Stimulated activated CD8-positive, alpha-beta memory T cell treated with anti-CD3 and anti-CD28 coated beads, Interleukin-2, amount 100 ng/mL, for 1 hour (primary cell): ENCODE results near the gene FDCSP.
"Not testable (repeated sequence)": the region's sequence is repeated elsewhere in the genome, so short reads cannot be mapped to it uniquely, and the experiment has no call there.

Experiments
- DNase-seq, 2 donors: peaks; one replicate each; pipeline ENCODE4 v3.0.0-alpha.2; 2020; ENCODE audit warnings: low read depth in 2 of 2

FDCSP gene

DNA sequence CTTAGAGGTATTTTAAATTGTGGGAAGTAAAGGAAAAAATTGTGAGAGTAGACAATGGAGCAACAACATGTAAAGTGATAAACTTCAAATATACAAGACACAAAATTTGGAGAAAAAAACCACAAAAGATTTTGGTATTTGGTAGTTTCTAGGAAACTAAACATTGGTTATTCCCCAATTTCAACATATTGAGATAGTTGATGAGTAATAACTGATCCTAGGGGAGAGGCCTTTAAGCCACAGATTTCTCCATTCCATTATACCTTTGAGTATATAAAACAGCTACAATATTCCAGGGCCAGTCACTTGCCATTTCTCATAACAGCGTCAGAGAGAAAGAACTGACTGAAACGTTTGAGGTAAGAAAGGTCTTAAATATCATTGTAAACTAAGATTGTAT is at the start of gene FDCSP:
Gene FDCSP (plus strand): TSS at position 301 of the 400 bp plus-strand sequence. CDS start 5,071 bp downstream, outside the sequence.
- no peak for DNase-seq

DNA sequence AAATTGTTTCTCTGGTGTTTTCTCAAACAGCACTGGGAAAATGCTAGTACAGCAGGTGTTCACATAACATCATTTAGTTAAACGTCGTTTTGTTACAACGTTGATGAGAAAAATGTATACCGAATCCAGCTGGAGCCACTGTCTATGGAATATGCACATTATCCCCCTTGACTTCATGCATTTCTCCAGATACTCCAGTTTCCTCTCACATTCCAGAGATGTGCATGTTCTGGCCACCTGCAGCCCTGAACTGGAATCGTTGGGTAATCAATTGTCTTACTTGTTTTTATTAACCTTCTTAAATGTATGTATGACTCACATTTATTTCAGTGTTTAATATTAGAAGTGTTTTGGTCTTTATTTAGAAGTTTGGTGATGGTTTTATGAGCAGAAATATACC is 48.8 kb upstream of the FDCSP start:
- no peak for DNase-seq

DNA sequence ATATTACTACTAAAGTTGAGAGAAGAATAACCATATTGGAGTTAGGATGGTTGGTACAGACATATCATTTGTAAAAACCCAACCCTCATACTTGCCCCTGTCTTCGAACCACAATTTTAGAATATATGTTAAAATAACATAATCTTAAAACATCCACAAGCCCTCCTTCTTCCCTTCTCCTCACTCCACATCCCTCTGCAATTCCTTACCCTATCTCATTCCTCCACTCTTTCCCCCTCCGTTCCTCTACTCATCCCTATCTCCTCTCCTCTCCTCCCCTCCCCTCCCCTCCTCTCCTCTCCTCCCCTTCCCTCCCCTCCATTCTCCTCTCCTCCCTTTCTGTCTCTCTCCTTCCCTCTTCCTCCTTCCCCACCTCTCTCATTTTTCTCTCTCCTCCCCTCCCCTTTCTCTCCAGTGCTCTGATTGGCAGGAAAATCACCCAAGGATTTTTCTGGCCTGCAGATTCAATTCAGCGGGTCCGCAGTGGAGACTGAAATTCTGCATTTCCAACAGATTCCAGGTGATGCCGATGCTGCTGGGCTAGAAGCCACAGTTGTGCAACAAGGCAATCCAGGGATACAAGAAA is 47.8 kb upstream of the FDCSP start:
- DNase-seq: no peak

DNA sequence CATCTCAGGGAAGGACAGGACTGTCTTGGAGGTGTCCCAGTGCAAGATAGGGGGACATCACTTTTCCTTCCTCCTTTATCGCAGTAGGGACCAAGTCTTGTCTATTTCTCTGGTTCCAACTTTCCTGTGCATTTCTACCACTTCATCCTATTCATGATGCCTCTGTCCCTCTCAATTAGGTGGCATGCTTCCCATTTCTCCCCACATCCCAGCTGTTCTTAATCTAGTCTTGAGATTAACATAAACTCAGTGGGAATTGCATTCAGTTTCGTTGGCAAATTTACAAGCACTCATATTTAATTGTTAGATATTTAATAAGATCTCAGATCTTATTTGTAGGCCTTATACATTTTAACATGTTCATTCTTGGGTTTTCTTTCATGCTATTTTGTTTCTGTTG is 46.1 kb upstream of the FDCSP start:
- DNase-seq: no peak

DNA sequence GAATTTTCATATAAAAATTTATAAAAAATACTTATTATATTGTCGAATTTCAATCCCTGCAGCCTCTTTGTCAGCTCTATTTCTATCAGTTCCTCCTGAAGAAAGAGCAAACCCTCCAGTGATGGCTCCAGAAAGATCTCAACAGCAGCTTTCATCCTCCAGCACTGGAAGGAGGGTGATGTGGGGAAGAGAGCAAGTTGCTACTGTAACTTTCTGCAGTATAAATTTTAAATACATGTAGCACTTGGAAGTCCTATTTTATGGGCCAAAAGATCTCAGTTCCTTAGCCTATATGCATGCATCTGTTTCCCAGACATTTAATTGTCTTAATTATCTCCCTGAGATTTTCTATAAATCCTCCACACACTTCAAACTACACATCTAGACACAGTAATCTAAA is 44.1 kb upstream of the FDCSP start:
- no peak for DNase-seq

DNA sequence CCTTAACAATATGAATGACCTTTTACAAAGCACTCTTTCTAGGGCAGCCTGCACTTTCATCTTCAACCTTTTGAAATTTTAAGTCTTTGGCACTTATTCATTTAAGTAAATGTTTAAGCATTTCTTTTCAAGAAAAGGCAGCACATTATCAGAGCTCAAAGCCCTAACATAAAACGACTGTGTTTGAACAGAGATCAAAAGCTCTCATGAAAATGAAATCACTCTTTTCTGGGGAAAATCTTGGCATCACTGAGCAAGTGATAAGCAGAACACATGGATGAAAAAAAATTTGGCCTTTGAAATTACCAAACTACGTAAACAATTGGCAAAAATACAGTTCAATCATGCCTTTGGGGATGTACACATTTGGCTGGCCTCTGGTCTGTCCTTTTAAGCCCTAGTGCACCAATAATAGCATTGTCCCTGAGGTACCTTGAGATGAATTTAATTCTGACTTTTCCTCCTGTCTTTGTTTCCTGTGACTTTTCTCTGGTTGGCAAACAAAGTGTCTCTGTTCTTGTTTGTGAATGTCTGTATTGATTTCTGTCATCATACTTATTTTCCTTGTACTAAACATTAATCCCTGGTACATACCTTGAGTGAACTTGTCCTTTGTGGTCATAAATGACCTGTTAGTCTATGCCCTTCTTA is 43.3 kb upstream of the FDCSP start:
- no peak for DNase-seq

DNA sequence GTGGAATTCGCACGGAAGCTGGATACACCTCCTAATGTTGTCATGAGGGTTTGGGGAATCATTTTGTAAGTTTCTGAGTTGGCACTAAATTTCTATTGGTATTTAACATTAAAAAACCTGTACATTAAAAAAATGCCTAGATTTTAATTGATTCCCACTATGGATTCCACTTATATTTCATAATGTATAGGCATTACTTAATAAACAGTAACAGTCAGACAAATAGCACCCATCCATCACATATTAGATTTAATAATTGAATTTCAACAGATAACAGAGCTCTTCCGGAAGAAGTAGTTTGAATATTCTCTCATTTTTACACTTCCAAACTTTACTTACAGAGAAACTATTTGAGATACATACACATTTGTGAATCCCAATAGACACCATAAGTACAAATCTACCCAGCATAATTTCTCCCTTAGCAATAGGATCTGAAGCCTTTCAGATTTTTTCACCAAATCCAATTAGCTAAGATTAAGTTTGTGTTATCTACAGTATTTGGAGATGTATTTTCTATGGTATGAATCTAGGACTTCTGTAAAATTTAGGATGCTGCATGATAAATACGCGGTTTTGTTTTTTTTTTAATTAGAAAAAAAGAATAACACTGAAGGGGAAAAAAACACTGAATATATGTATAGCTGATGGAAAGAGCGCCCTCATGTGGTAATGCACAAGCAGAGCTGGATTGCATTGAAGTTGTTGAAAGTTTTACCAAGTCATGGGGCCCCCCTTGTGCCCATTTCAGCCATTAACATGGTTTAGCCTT is 42.6 kb upstream of the FDCSP start:
- DNase-seq: no peak

DNA sequence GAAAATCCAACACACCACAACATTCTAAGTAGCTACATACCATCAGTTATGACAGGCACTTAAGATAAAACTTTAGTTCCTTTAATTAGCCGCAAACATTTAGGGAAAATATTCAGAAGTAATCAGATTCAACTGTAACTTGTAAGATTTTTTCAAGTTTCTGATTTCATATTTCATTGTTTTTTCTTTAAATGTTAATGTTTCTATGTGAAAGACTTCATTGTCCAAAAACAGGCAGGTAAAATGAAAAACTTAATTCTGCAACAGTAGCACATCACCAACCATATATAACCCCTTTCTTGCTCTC is 42.0 kb upstream of the FDCSP start:
- no peak for DNase-seq

DNA sequence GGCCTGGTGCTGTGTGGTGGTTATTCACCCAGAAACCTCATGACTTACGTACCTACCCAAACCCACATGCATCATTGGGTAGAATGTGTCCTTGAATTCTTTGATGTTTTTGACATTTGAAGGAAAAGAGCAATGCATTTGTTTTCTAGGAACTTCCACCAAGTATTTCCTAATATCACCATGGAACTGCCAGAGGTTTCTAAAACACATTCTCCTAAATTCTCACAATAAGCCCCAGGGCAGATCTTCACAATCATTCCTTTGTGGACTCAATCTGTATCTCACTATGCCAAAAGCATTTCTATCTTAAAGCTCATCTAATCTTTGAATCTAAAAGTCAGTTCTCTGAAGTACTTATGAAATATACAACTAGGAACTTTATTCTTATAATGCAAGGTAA is 38.7 kb upstream of the FDCSP start:
- DNase-seq: no peak

DNA sequence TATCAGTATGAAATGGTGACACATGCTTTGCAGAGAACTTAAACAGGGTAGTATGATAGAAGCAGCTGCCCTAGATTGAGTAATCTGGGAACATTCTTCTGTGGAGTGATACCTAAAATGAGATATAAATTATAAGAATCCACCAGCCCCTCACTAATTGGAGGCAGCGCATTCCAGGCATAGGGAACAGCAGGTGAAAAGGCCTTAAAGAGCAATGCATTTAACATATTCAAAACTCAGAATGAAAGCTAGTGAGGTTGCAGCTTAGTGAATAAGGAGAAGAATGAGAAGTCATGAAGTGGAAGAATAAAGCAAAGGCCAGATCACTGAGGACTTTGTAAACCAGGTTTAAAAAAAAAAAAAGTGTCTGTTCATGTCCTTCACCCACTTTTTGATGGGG is 35.3 kb upstream of the FDCSP start:
- no peak for DNase-seq

DNA sequence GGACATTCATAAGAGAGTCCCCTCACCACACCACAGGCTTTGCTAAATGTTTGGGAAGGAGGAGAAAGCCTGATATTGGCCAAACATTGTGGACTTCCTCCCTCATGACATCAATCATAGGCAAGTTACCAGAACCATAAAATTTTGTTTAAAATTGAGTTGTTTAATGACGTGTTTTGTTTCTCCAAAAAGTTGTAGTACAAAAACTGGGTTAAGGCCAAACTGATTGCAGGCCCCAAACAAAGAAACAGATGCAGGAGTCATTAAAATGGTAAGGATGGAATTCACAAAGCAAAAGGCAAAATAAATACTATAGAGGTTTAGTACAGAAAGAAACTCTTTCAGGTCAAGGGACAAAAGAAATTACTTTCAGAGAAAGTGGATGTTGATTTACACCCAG is 34.3 kb upstream of the FDCSP start:
- no peak for DNase-seq

DNA sequence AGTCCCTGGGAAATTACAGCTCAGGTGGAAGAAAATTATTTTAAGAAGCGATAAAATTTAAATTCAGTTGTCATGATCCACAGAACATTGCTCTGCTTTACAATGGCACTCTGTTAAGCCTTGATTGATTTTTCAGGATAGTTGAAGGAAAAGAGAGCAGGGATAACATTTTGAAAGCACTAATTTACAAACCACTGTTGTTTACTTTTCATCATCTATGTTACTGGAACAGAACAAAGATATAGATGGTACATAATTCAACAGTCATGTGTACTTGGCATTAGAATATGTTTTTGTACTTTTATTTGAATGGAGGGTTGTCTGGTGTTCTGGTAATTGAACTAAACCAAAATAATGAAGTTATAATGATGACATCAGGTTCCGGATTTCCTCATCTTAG is 33.0 kb upstream of the FDCSP start:
- no peak for DNase-seq

DNA sequence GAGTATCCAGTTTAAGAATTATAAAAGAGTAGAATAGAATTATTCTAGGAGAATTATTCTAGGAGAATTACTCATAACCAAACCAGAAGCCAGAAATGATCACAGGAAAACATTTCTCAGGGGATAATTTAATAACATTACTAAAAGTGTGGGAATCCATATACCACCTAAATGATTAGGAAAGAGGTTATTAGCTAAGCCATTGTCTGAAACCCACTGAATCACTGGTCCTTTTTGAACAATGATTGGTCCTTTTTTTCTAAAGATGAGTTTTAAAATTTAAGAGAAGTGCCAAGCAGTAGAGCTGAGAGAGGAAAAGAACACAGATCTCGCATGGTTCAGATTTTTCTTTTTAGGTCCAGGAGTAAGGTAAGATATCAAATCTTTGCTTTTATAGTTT is 30.5 kb upstream of the FDCSP start, which contains the start of gene ODAM:
Gene ODAM (plus strand): TSS at position 301 of the 400 bp plus-strand sequence. CDS start 819 bp downstream, outside the sequence.
- DNase-seq: no peak

DNA sequence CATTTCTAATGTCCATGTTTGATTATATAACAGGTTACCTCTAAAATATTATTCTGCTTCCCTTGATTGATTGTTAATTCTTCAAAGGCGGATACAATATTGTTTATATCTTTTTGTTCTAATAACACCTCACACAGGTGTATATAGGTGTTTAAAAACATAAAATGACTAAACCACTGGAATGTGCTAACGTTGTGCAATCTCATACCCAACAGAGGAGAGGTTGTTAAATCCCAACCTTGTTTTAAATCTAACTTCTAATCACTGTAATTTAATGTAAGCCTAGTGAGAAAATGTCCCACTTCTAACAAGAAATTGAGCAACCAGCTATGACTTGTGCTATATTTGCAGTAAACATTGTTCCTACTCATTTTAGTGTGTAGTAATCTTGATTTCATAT is 29.1 kb upstream of the FDCSP start:
- no peak for DNase-seq

DNA sequence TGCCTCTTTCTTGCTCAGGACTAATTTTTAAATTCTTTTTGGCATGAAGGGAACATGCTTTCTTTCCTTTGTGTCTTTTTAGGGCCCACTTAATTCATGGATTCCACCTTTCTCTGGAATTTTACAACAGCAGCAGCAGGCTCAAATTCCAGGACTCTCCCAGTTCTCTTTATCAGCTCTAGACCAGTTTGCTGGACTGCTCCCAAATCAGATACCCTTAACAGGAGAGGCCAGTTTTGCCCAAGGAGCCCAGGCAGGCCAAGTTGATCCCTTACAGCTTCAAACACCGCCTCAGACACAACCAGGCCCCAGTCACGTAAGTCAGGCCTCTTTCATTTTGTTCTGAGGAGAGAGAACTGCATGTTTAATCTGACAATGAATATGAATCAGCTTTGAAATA is 28.1 kb upstream of the FDCSP start:
- DNase-seq: no peak

DNA sequence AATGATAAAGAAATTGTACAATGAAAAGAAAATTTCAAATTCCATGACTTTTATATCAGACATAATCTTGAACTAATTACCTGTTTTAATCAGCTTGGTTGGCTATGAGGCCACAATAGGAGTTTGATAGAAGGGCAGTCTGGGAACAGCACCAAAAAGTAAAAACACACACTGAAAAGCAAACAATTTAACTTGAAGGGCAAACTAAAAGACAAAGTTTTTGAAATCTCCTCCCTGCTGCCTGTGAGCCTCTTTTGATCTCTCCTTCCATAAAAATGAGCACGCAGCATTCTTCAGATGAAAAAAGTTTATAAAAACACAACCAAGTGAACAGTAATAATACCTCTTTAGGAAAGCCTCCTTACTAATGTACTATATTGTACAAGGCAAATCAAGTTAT is 22.3 kb upstream of the FDCSP start:
- DNase-seq: no peak

DNA sequence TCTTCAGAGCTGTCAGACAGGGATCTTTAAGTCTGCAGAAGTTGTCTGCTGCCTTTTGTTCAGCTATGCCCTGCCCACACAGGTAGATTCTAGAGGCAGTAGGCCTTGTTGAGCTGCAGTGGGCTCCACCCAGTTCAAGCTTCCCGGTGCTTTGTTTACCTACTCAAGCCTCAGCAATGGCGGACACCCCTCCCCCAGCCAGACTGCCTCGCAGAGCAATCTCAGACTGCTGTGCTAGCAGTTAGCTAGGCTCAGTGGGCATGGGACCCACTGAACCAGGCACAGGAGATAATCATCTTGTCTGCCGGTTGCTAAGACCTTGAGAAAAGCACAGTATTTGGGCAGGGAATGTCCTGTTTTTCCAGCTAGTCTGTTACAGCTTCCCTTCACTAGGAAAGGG is 13.2 kb upstream of the FDCSP start:
- not testable (repeated sequence) for DNase-seq

DNA sequence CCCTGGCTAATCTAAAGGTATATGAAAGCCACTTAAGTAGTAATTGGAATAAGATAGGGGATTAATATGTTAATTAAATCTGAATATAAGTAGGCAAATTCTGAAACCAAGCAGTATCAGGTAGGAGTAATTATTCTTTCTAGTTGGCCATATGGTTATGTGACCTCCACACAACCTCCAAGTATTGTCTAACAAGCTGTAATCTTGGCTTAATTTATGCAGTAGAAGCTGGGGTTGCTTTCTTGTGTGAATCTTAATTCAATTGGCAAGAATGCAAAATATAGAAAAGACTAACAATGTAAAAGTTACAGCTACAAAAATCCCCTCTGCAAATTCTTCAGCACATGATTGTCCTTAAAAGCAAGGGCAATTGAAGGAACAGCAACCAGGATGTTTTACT is 9.8 kb upstream of the FDCSP start:
- not testable (repeated sequence) for DNase-seq

DNA sequence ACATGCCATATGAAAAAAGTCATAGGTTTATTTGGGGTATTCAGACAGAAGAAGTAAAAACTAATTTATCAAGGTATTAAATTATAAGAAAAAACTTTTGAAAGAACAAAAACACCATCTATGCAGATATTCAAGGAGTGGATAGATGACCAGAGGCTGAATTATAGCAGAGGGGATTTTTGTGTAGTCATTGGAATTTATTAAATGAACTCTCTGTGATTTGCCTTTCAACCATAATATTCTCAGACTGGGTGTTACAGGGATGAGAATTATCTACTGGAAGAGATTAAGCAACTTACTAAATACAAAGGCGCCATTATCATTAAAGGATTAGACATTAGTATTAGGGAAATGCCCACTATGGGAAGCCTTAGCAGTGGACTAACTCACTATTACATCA is 9.4 kb upstream of the FDCSP start:
- not testable (repeated sequence) for DNase-seq

DNA sequence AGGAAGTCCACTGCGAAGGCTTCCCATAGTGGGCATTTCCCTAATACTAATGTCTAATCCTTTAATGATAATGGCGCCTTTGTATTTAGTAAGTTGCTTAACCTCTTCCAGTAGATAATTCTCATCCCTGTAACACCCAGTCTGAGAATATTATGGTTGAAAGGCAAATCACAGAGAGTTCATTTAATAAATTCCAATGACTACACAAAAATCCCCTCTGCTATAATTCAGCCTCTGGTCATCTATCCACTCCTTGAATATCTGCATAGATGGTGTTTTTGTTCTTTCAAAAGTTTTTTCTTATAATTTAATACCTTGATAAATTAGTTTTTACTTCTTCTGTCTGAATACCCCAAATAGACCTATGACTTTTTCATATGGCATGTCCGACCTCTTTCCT is 4.5 kb upstream of the FDCSP start:
- not testable (repeated sequence) for DNase-seq

DNA sequence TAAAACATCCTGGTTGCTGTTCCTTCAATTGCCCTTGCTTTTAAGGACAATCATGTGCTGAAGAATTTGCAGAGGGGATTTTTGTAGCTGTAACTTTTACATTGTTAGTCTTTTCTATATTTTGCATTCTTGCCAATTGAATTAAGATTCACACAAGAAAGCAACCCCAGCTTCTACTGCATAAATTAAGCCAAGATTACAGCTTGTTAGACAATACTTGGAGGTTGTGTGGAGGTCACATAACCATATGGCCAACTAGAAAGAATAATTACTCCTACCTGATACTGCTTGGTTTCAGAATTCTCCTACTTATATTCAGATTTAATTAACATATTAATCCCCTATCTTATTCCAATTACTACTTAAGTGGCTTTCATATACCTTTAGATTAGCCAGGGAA is 4.1 kb upstream of the FDCSP start:
- not testable (repeated sequence) for DNase-seq

DNA sequence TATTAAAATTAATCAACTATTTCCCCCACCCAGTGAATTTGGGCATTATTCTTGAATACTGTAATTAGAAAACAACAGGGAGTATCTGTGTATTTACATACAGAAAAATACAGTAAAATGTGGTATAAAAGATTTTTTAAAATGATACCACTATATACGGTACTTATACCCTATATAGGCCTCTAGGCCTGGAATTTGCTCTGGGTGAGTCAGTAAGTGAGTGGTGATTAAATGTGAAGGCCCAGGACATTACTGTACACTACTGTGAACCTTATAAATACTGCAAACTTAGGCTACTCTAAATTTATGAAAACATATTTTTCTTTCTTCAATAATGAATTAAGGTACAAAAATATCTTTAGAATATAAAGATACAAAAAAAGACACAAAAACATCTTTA is 10.2 kb downstream of the FDCSP start:
- no peak for DNase-seq
